ENCODE data around the gene ZNF865. TPM values are rescaled to one million over a fixed set of nuclear protein-coding genes. Genes with fewer than 3 reads are reported as not detected.

Gene ZNF865
- total RNA-seq, 1 donor from 2014 or later, result 13.1 TPM

- DNase-seq (ENCODE audit: extremely low read depth, low read depth, low spot score), result no peak
Observed at GRCh38 chr19:55603581-55604292, 1.7 kb upstream of the ZNF865 start.

- DNase-seq (ENCODE audit: extremely low read depth, low read depth, low spot score), result no peak
Observed at GRCh38 chr19:55605207-55605636, 225 bp upstream of the ZNF865 start.

- DNase-seq (ENCODE audit: extremely low read depth, low read depth, low spot score), result no peak
Observed at GRCh38 chr19:55606471-55606787, 982 bp downstream of the ZNF865 start.

- no peak for DNase-seq (ENCODE audit: extremely low read depth, low read depth, low spot score)
Observed at GRCh38 chr19:55606817-55607216, 1.4 kb downstream of the ZNF865 start.

- no peak for DNase-seq (ENCODE audit: extremely low read depth, low read depth, low spot score)
Observed at GRCh38 chr19:55609326-55609725, 3.9 kb downstream of the ZNF865 start.

GRCh38 chr19:55611300-55611982, 6.0 kb downstream of the ZNF865 start:
- no peak for DNase-seq (ENCODE audit: extremely low read depth, low read depth, low spot score)

GRCh38 chr19:55611983-55612645, 6.7 kb downstream of the ZNF865 start:
- DNase-seq (ENCODE audit: extremely low read depth, low read depth, low spot score), result no peak

- no peak for DNase-seq (ENCODE audit: extremely low read depth, low read depth, low spot score)
Observed at GRCh38 chr19:55613396-55613795, 7.9 kb downstream of the ZNF865 start.

GRCh38 chr19:55613930-55614710, 8.7 kb downstream of the ZNF865 start:
- DNase-seq (ENCODE audit: extremely low read depth, low read depth, low spot score), result no peak

- no peak for DNase-seq (ENCODE audit: extremely low read depth, low read depth, low spot score)
Observed at GRCh38 chr19:55614711-55615542, 9.5 kb downstream of the ZNF865 start.

GRCh38 chr19:55615543-55616394, 10.3 kb downstream of the ZNF865 start:
- no peak for DNase-seq (ENCODE audit: extremely low read depth, low read depth, low spot score)

- DNase-seq (ENCODE audit: extremely low read depth, low read depth, low spot score), result no peak
Observed at GRCh38 chr19:55616395-55616875, 11.0 kb downstream of the ZNF865 start.

- DNase-seq (ENCODE audit: extremely low read depth, low read depth, low spot score), result no peak
Observed at GRCh38 chr19:55617426-55617825, 12.0 kb downstream of the ZNF865 start.

- DNase-seq (ENCODE audit: extremely low read depth, low read depth, low spot score), result no peak
Observed at GRCh38 chr19:55618426-55618825, 13.0 kb downstream of the ZNF865 start.

- no peak for DNase-seq (ENCODE audit: extremely low read depth, low read depth, low spot score)
Observed at GRCh38 chr19:55619286-55619685, 13.8 kb downstream of the ZNF865 start.

GRCh38 chr19:55620410-55621204, 15.2 kb downstream of the ZNF865 start:
- no peak for DNase-seq (ENCODE audit: extremely low read depth, low read depth, low spot score)

GRCh38 chr19:55621205-55621672, 15.8 kb downstream of the ZNF865 start:
- DNase-seq (ENCODE audit: extremely low read depth, low read depth, low spot score), result no peak

GRCh38 chr19:55621673-55622231, 16.3 kb downstream of the ZNF865 start:
- DNase-seq (ENCODE audit: extremely low read depth, low read depth, low spot score), result no peak
